ENCODE data around the gene DOCK2. TPM values are rescaled to one million over a fixed set of nuclear protein-coding genes. Genes with fewer than 3 reads are reported as not detected.

The DOCK2 gene
- total and polyA plus RNA-seq, 9 of the 15 experiments (the other 6 are each of a cell fraction or from before 2014, with no cell fraction given): 4.5 to 42.6 (median 20.5) TPM

- FAIRE-seq: no peak
These were observed 440.5 kb downstream of the DOCK2 start for GRCh38 chr5:170077526-170077925.

More at GRCh38 chr5:170077526-170077925, 440.5 kb downstream of the DOCK2 start:
- Histone ChIP-seq H3K9ac (ENCODE audit: insufficient read depth in 1 of 2, low read depth in 2 of 2, low read length in 2 of 2) (no peak overlapping the region; a peak in 1 of 4 replicates), H3K4me3 (no peak overlapping the region), H3K4me2 (ENCODE audit: insufficient read depth, low read length) (no peak overlapping the region), H4K20me1 (replicated peaks; ENCODE audit: control insufficient read depth, insufficient read depth, low read length) (no peaks in the 10 kb centered on the region; the same call in 1 of the 2 replicates), H3K27me3 (ENCODE audit: control insufficient read depth in 2 of 2, insufficient read depth in 2 of 2, low read length in 2 of 2) (no peaks in the 10 kb centered on the region; a peak in 1 of 5 replicates), H3K79me2 (ENCODE audit: control insufficient read depth, insufficient read depth, low read length) (no peaks in the 10 kb centered on the region), H3K4me1 (replicated peaks in 1 of 2; ENCODE audit: control insufficient read depth in 2 of 2, insufficient read depth in 2 of 2, low read length in 2 of 2) (no peaks in the 10 kb centered on the region), H3K9me3 (replicated peaks; ENCODE audit: control insufficient read depth, insufficient read depth, low read depth, low read length) (no peaks in the 10 kb centered on the region), H2AFZ (ENCODE audit: low read depth, low read length) (no peak overlapping the region), H3K9me1 (ENCODE audit: control insufficient read depth, insufficient read depth, low read length) (no peaks in the 10 kb centered on the region), H3K27ac (ENCODE audit: extremely low read depth, low read depth, low read length) (no peak overlapping the region), H3K36me3 (ENCODE audit: control insufficient read depth, insufficient read depth, low read length) (no peaks in the 10 kb centered on the region)
- 17% methylated on average over 3 of the region's 5 CpGs for WGBS (ENCODE audit: insufficient coverage, low coverage, missing lambda C conversion rate)
- intact Hi-C loops (cut with micrococcal nuclease): no loop called here
- in situ Hi-C loops (cut with MboI): no loop called here
- BruUV-seq (replicated peaks): no TSS peak
- DNase-seq (ENCODE audit: extremely low read depth in 1 of 4, low spot score in 3 of 4): no peak
- CTCF ChIA-PET (ENCODE audit: low intra/inter-chr PET ratio): no interaction called here
- TF ChIP-seq, protein P1, sequence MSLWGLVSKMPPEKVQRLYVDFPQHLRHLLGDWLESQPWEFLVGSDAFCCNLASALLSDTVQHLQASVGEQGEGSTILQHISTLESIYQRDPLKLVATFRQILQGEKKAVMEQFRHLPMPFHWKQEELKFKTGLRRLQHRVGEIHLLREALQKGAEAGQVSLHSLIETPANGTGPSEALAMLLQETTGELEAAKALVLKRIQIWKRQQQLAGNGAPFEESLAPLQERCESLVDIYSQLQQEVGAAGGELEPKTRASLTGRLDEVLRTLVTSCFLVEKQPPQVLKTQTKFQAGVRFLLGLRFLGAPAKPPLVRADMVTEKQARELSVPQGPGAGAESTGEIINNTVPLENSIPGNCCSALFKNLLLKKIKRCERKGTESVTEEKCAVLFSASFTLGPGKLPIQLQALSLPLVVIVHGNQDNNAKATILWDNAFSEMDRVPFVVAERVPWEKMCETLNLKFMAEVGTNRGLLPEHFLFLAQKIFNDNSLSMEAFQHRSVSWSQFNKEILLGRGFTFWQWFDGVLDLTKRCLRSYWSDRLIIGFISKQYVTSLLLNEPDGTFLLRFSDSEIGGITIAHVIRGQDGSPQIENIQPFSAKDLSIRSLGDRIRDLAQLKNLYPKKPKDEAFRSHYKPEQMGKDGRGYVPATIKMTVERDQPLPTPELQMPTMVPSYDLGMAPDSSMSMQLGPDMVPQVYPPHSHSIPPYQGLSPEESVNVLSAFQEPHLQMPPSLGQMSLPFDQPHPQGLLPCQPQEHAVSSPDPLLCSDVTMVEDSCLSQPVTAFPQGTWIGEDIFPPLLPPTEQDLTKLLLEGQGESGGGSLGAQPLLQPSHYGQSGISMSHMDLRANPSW (CRISPR knock-in tag; IDR thresholded peaks at IDR 0.05): no peak
- no peak for TF ChIP-seq ZNF431 (CRISPR knock-in tag; IDR thresholded peaks at IDR 0.05)
- TF ChIP-seq CTCF (IDR thresholded peaks at IDR 0.05 in 2 of 3, conservative IDR thresholded peaks at IDR 0.05 in 1 of 3; ENCODE audit: insufficient read depth in 2 of 3, low read depth in 1 of 3, low read length in 3 of 3): no peak
- no peak for TF ChIP-seq FOXK1 (CRISPR knock-in tag; IDR thresholded peaks at IDR 0.05; ENCODE audit: borderline replicate concordance)
- no peak for TF ChIP-seq ZBTB17 (CRISPR knock-in tag; IDR thresholded peaks at IDR 0.05)
- TF ChIP-seq, protein P2, sequence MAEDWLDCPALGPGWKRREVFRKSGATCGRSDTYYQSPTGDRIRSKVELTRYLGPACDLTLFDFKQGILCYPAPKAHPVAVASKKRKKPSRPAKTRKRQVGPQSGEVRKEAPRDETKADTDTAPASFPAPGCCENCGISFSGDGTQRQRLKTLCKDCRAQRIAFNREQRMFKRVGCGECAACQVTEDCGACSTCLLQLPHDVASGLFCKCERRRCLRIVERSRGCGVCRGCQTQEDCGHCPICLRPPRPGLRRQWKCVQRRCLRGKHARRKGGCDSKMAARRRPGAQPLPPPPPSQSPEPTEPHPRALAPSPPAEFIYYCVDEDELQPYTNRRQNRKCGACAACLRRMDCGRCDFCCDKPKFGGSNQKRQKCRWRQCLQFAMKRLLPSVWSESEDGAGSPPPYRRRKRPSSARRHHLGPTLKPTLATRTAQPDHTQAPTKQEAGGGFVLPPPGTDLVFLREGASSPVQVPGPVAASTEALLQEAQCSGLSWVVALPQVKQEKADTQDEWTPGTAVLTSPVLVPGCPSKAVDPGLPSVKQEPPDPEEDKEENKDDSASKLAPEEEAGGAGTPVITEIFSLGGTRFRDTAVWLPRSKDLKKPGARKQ (CRISPR knock-in tag; IDR thresholded peaks at IDR 0.05): no peak
- TF ChIP-seq SMAD3 (CRISPR knock-in tag; conservative IDR thresholded peaks at IDR 0.05): no peak
- no peak for TF ChIP-seq MCM3 (IDR thresholded peaks at IDR 0.05)
- no peak for TF ChIP-seq CXXC5 (CRISPR knock-in tag; IDR thresholded peaks at IDR 0.05)
- TF ChIP-seq SMARCA4 (IDR thresholded peaks at IDR 0.05): no peak
- TF ChIP-seq SREBF2 (CRISPR knock-in tag; IDR thresholded peaks at IDR 0.05): no peak
- no peak for TF ChIP-seq TARDBP (IDR thresholded peaks at IDR 0.05)
- no peak for TF ChIP-seq FOXJ2 (tag; IDR thresholded peaks at IDR 0.05)
- no peak for TF ChIP-seq PRMT5 (CRISPR knock-in tag; IDR thresholded peaks at IDR 0.05)
- TF ChIP-seq ZEB2 (IDR thresholded peaks at IDR 0.05): no peak
- no peak for TF ChIP-seq NUFIP1 (IDR thresholded peaks at IDR 0.05; ENCODE audit: partially characterized antibody)
- no peak for TF ChIP-seq RBM25 (IDR thresholded peaks at IDR 0.05; ENCODE audit: low read depth, low read length, severe bottlenecking)
- TF ChIP-seq ZBTB1 (CRISPR knock-in tag; IDR thresholded peaks at IDR 0.05; ENCODE audit: borderline replicate concordance, low read depth): no peak
- no peak for TF ChIP-seq SPI1 (IDR thresholded peaks at IDR 0.05; ENCODE audit: borderline replicate concordance, low read depth, low read length)
- no peak for TF ChIP-seq ZNF217 (CRISPR knock-in tag; IDR thresholded peaks at IDR 0.05)
- no peak for ATAC-seq
- POLR2A ChIA-PET: no interaction called here

Data from K562 (cell line).